H1 (cell line): ENCODE results near the gene RNF10. TPM values are rescaled to one million over a fixed set of nuclear protein-coding genes. Genes with fewer than 3 reads are reported as not detected.
A peak's percentile ranks its signal among the peaks of the same experiment; 100 is the strongest.

ENCODE experiments used
- ATF2 ChIP-seq: IDR thresholded peaks from 2 replicates; pipeline ENCODE4 v1.6.1; 2012; ENCODE audit warnings: low read length, inconsistent platforms
- BACH1 ChIP-seq: IDR thresholded peaks from 2 replicates; pipeline ENCODE4 v1.6.1; 2012; ENCODE audit warnings: low read length, improper control_type of control experiment
- BCL11A ChIP-seq, 2 experiments: IDR thresholded peaks; one replicate each; pipeline ENCODE4 v1.6.1; 2011; ENCODE audit warnings: low read depth in 2 of 2, low read length in 2 of 2, mild to moderate bottlenecking in 2 of 2
- BRCA1 ChIP-seq: IDR thresholded peaks from 2 replicates; pipeline ENCODE4 v1.6.1; 2012; ENCODE audit warnings: low read depth, low read length, improper control_type of control experiment
- CBX5 ChIP-seq: fragments of 300-800, 300-1000 bp; sonication (generic); IDR thresholded peaks from 2 replicates; pipeline ENCODE4 v1.7.1; 2016; ENCODE audit warnings: antibody characterized with exemption, low read length, low read depth
- CEBPB ChIP-seq: IDR thresholded peaks from 2 replicates; pipeline ENCODE4 v1.6.1; 2012; ENCODE audit warnings: low read depth, low read length
- CHD1 ChIP-seq: IDR thresholded peaks from 2 replicates; pipeline ENCODE4 v1.6.1; 2012; ENCODE audit warnings: low read depth, low read length, improper control_type of control experiment
- MAFK ChIP-seq: IDR thresholded peaks from 2 replicates; pipeline ENCODE4 v1.6.1; 2012; ENCODE audit warnings: low read depth, mild to moderate bottlenecking, improper control_type of control experiment, low read length
- NANOG ChIP-seq: IDR thresholded peaks from 2 replicates; pipeline ENCODE4 v1.6.1; 2011; ENCODE audit warnings: low read length, low read depth, mild to moderate bottlenecking, inconsistent platforms; ENCODE audit not compliant: insufficient read depth, poor library complexity, severe bottlenecking
- NRF1 ChIP-seq: IDR thresholded peaks from 2 replicates; pipeline ENCODE4 v1.6.1; 2011; ENCODE audit warnings: mild to moderate bottlenecking, low read depth, low read length, improper control_type of control experiment
- PHF8 ChIP-seq: fragments of 200-600 bp; sonication (generic); conservative IDR thresholded peaks from 2 replicates; pipeline ENCODE4 v1.7.1; 2012; ENCODE audit warnings: low read depth, mild to moderate bottlenecking, inconsistent platforms, low read length, moderate library complexity
- POLR2A ChIP-seq, 2 experiments: IDR thresholded peaks; 1 replicate in 1 of 2; 2 replicates in 1 of 2; pipeline ENCODE4 v1.6.1; 2011; ENCODE audit warnings: low read depth in 2 of 2, low read length in 2 of 2, mild to moderate bottlenecking in 2 of 2; ENCODE audit errors: control extremely low read depth in 1 of 2
- RAD21 ChIP-seq, 2 experiments: IDR thresholded peaks in 1 of 2; conservative IDR thresholded peaks in 1 of 2; 2 replicates each; pipeline ENCODE4 v1.6.1; 2011; ENCODE audit warnings: low read depth in 2 of 2, low read length in 2 of 2, improper control_type of control experiment in 1 of 2, inconsistent platforms in 1 of 2, mild to moderate bottlenecking in 1 of 2, moderate library complexity in 1 of 2
- RFX5 ChIP-seq: IDR thresholded peaks from 2 replicates; pipeline ENCODE4 v1.6.1; 2011; ENCODE audit warnings: low read depth, low read length, improper control_type of control experiment, borderline replicate concordance
- RXRA ChIP-seq: IDR thresholded peaks from 2 replicates; pipeline ENCODE4 v1.6.1; 2011; ENCODE audit warnings: low read depth, mild to moderate bottlenecking, low read length, moderate library complexity; ENCODE audit not compliant: insufficient read depth
- SAP30 ChIP-seq: fragments of 300-600 bp; sonication (generic); IDR thresholded peaks from 2 replicates; pipeline ENCODE4 v1.7.1; 2012; ENCODE audit warnings: low read length, moderate library complexity, mild to moderate bottlenecking, inconsistent platforms; ENCODE audit not compliant: insufficient read depth, insufficient replicate concordance
- SIN3A ChIP-seq, 2 experiments: IDR thresholded peaks in 1 of 2; conservative IDR thresholded peaks in 1 of 2; 2 replicates each; pipeline ENCODE4 v1.6.1; 2011 to 2012; ENCODE audit warnings: low read length in 2 of 2, improper control_type of control experiment in 1 of 2, low read depth in 1 of 2, mild to moderate bottlenecking in 1 of 2
- SIRT6 ChIP-seq: IDR thresholded peaks from one replicate; pipeline ENCODE4 v1.7.1; 2012; ENCODE audit warnings: low read length, inconsistent platforms
- SIX5 ChIP-seq: IDR thresholded peaks from 2 replicates; pipeline ENCODE4 v1.6.1; 2011; ENCODE audit warnings: mild to moderate bottlenecking, low read depth, low read length
- SP2 ChIP-seq: IDR thresholded peaks from 2 replicates; pipeline ENCODE4 v1.6.1; 2012; ENCODE audit warnings: mild to moderate bottlenecking, low read length, inconsistent platforms
- TAF7 ChIP-seq: optimal IDR thresholded peaks from 2 replicates; pipeline ENCODE3; 2011; ENCODE audit warnings: low read depth, mild to moderate bottlenecking, inconsistent platforms, low read length, moderate library complexity, borderline replicate concordance
- polyA plus RNA-seq, 7 experiments: library from polyadenylated mRNA; depleted of rRNA in 3 of 7; stranded (reverse) in 5 of 7; unstranded in 2 of 7; fragments of >200 nt in 5 of 7; fragments of 200-250 nt in 2 of 7; gene quantifications; 1 replicate in 5 of 7; 2 replicates in 1 of 7; 4 replicates in 1 of 7; pipeline versions ENCODE4 v1.2.1 to v1.2.3, GENCODE V29; 2011 to 2013; ENCODE audit warnings: missing spikeins in 2 of 7, mixed read lengths in 2 of 7
- total RNA-seq: library from RNA; stranded (reverse); fragmentation: NEBNext Ultra II Directional; extraction: Animal tissue kit (Norgen Biotek cat#: 25700); gene quantifications from 2 replicates; pipeline ENCODE4 v1.2.1, GENCODE V29; 2021
- TF ChIP-seq, protein P1 (sequence below): IDR thresholded peaks from 2 replicates; pipeline ENCODE4 v1.6.1; 2011; ENCODE audit warnings: low read depth, mild to moderate bottlenecking, low read length; ENCODE audit not compliant: insufficient read depth

The RNF10 gene
- total and polyA plus RNA-seq, 2 of the 8 experiments (the other 6 are each of a cell fraction or from before 2014, with no cell fraction given), result 71.6 to 171 TPM

DNA sequence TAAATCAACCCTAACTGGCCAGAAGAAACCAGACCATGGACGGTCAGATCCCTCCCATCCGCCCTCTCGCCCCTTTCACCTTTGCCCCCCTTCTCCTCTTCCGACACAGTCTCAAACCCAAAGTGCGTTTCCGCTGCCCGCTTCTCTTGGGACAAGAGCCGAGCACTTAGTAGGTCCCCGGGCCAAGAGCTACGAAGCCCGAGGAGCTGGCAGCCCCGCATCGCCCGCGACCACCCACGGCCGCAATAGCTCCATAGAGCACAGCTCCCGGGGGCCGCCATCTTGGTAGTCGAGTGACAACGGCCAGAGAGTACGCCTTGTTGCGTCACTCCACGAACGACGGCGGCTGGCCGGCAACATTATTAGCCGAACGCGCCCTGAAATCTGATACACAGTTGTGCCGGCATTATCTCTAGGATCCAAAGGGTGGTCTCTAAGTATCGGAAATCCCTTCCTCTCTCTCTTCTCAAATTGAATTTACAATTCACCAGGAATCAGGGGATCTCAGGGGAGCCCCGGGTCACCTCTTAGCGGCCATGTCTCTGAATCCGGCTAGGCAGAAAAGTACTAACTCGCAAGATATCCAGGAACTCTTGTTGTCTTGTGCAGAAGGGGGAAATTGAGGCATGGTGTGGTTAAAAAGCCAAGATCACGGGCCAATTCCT, 5.2 kb upstream of the RNF10 start, which contains the start of gene COQ5 (continued):
- TF ChIP-seq RAD21 (IDR thresholded peaks at IDR 0.05 in 1 of 2, conservative IDR thresholded peaks at IDR 0.05 in 1 of 2; ENCODE audit: low read depth in 2 of 2, low read length in 2 of 2) (no peak), RXRA (no peak), SP2 (no peak), CHD1 (no peak), ATF2 (peak; percentile 93), BACH1 (no peak), TAF7 (peak; percentile 93), BRCA1 (no peak), POLR2A (IDR thresholded peaks at IDR 0.05; ENCODE audit: control extremely low read depth in 1 of 2, low read depth in 2 of 2, low read length in 2 of 2) (peak; percentile 72 to 92), CBX5 (no peak), BCL11A (IDR thresholded peaks at IDR 0.05; ENCODE audit: low read depth in 2 of 2, low read length in 2 of 2) (no peak), MAFK (no peak), RFX5 (no peak), SIN3A (conservative IDR thresholded peaks at IDR 0.05 in 1 of 2, IDR thresholded peaks at IDR 0.05 in 1 of 2; ENCODE audit: low read depth in 1 of 2, low read length in 2 of 2) (peak in 1 of 2 experiments; percentile 79; a peak in 1 of 4 replicates), SIX5 (peak; percentile 44; the same call in 1 of the 2 replicates), NANOG (peak; percentile 17), NRF1 (no peak), SIRT6 (no peak), CEBPB (peak; percentile 96), PHF8 (peak; percentile 92), SAP30 (no peak)
- TF ChIP-seq, protein P1, sequence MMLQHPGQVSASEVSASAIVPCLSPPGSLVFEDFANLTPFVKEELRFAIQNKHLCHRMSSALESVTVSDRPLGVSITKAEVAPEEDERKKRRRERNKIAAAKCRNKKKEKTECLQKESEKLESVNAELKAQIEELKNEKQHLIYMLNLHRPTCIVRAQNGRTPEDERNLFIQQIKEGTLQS, result peak; percentile 83; the same call in 1 of the 2 replicates
